ENCODE data around the gene CHRD. TPM values are rescaled to one million over a fixed set of nuclear protein-coding genes. Genes with fewer than 3 reads are reported as not detected.

Gene CHRD
- total RNA-seq, 2 donors from 2014 or later = not detected

Other genes starting within 250 kb of the CHRD start
- 10 to 100 TPM; 49.5 to 53.8 TPM for gene EIF2B5, start 244.7 kb upstream of the CHRD start, total RNA-seq
- 10 to 100 TPM; 31.5 to 42.9 TPM for gene DVL3, start 224.7 kb upstream of the CHRD start, total RNA-seq
- gene AP2M1, start 205.2 kb upstream of the CHRD start, total RNA-seq = 100 to 1,000 TPM; 120 to 164 TPM
- 100 to 1,000 TPM; 118 to 120 TPM for gene ABCF3, start 193.9 kb upstream of the CHRD start, total RNA-seq
- gene VWA5B2, start 150.5 kb upstream of the CHRD start, total RNA-seq = not detected
- 10 to 100 TPM; 17.6 to 24.1 TPM for gene ALG3, start 131.1 kb upstream of the CHRD start, total RNA-seq
- under 1 TPM; 0.45 to 0.65 TPM for gene EEF1AKMT4, start 130.4 kb upstream of the CHRD start, total RNA-seq
- under 1 TPM; 0.20 to 0.31 TPM for gene CAMK2N2, start 118.5 kb upstream of the CHRD start, total RNA-seq
- not detected for gene ECE2, start 104.0 kb upstream of the CHRD start, total RNA-seq
- 100 to 1,000 TPM; 149 to 171 TPM for gene PSMD2, start 80.8 kb upstream of the CHRD start, total RNA-seq
- gene EIF4G1, start 65.4 kb upstream of the CHRD start, total RNA-seq = 100 to 1,000 TPM; 226 to 236 TPM
- gene FAM131A, start 42.5 kb upstream of the CHRD start, total RNA-seq = 10 to 100 TPM in 1 of 2 donors, 1 to 10 TPM in 1; 7.9 to 10.9 TPM
- gene CLCN2, start 18.4 kb upstream of the CHRD start, total RNA-seq = 1 to 10 TPM; 4.6 TPM
- gene POLR2H, start 18.3 kb upstream of the CHRD start, total RNA-seq = 10 to 100 TPM; 28.6 to 38.3 TPM
- gene THPO, start 1.8 kb upstream of the CHRD start, total RNA-seq = not detected
- under 1 TPM in 1 of 2 donors, not detected in 1; 0.35 TPM for gene EPHB3, start 181.7 kb downstream of the CHRD start, total RNA-seq